ENCODE results near the gene TBL2.
A peak's percentile ranks its signal among the peaks of the same experiment; 100 is the strongest.
"Not testable (repeated sequence)": the region's sequence is repeated elsewhere in the genome, so short reads cannot be mapped to it uniquely, and the experiment has no call there.

Gene TBL2, protein sequence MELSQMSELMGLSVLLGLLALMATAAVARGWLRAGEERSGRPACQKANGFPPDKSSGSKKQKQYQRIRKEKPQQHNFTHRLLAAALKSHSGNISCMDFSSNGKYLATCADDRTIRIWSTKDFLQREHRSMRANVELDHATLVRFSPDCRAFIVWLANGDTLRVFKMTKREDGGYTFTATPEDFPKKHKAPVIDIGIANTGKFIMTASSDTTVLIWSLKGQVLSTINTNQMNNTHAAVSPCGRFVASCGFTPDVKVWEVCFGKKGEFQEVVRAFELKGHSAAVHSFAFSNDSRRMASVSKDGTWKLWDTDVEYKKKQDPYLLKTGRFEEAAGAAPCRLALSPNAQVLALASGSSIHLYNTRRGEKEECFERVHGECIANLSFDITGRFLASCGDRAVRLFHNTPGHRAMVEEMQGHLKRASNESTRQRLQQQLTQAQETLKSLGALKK

DNA sequence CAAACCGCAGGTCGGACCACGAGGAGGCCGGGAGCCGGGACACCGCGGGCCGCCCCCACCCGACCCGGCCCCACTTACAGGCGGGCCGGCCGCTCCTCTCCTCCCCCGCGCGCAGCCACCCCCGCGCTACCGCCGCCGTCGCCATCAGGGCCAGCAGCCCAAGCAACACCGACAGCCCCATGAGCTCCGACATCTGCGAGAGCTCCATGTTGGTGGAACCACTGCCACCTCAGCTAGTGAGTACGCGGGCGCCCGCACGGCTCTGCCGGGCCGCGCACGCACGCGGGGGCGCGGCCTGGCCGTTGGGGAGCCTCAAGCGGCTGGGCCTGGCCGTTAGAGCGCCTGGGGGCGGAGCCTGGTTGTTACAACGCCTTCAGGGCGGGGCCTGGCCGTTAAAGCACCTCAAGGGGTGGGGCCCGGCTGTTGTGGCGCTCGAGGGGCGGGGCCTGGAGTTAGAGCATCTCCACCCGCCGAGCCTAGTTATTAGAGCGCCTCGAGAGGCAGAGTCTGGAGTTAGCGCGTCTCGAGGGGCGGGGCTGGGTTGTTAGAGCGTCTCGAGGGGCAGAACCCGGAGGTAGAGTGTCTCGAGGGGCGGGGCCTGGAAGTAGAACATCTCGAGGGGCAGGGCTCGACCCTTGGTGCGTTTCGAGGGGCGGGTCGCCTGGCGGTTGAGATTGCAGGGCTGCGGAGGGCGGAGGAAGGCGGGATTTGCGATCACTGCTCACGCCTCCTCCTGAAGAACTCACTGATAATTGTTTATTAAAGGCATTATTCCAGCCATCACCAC lies at the start of gene TBL2:
Gene TBL2 (minus strand): TSS at position 238 of the 787 bp plus-strand sequence. CDS start 30 bp downstream, at position 208.
- peak; percentile 96 to 98 (median 97) for DNase-seq (ENCODE audit: low read depth in 3 of 3)

DNA sequence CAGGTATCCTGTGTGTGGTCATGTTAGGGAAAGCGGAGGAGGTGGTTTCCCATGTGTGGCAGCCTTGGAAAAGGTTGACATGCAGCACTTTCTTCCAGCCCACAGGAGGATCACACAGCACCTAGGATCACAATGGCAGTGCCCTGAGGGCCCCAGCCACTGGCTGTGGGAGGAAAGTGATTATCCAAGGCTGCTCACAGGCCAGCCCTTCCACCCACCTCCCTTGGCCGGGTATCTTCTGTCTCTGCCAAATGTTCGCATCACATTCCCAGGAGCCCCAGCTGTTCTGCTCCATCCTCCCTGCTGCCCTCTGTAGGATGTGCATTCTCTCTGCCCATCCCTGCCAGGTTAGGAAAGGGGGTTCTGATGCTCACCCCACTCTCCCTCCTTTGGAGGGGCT lies 48.4 kb upstream of the TBL2 start:
- DNase-seq (ENCODE audit: low read depth in 3 of 3): no peak

DNA sequence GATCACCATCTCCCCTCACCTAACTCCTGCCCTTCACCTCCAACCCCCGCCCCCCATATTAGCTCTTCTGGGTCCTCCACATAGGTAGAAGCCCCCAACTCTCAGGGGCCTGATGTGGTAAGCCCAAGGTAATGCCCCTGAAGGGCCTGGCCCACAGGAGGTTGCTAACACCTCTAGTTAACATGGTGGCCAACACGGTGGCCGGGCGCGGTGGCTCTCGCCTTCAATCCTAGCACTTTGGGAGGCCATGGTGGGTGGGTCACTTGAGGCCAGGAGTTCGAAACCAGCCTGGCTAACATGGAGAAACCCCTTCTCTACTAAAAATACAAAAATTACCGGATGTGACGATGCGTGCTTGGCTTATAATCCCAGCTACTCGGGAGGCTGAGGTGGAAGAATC lies 46.9 kb upstream of the TBL2 start:
- no peak for DNase-seq (ENCODE audit: low read depth in 3 of 3)

DNA sequence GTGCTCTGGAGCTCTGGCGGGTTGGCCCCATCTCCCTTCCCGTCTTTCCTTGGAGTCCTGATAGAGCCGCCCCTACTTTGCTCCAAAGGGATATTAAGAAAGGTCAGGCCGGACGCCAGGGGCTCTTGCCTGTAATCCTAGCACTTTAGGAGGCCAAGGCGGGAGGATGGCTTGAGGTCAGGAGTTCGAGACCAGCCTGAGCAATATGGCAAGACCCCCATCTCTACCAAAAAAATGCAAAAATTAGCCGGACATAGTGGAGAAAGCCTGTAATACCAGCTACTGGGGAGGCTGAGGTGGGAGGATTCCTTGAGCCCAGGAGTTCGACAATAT lies 46.3 kb upstream of the TBL2 start:
- DNase-seq (ENCODE audit: low read depth in 3 of 3): no peak

DNA sequence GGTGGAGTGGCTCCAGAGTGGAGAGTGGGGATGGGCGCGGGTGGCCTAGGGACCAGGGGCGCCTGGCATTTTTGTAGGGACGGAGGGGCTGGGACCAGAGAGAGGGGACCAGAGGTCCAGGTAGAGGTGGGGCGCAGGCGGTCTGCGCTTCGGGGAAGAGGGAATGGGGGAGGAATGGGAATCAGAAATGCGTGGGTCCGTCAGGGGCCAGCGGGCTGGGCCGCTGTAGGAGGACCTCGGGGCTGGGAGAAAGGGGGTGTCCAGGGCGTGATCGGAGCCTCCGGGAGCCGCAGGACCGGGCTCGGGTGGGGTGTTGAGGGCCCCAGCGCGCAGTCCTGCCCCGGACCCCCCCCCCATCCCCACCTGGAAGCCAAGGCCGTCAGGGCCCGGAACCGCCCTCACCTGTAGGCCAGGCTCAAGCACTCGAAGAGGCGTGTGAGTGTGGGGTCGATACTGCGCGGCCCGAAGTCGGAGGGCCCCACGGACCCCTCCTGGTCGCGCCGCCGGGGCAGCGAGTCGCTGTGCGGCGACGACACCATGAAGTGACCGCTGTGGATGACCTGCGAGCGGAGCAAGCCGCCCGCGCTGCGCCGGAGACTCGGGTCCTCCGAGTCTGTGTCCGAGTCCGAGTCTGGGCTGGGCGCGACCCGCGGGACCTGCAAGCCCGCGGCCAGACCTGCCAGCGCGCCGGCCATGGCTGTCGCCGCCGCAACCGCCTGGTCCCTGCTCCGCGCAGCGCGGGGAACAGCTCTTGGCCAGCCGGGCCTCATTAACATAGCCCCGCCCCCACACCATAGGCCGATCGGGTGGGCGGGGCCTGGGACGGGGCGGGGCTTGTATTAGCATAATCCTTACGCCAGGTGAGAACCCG lies 45.7 kb upstream of the TBL2 start, which contains the start of gene MLXIPL:
Gene MLXIPL (minus strand): TSS at position 725 of the 871 bp plus-strand sequence. CDS start 30 bp downstream, at position 695.
- peak; percentile 14 to 37 (median 33) for DNase-seq (ENCODE audit: low read depth in 3 of 3)

DNA sequence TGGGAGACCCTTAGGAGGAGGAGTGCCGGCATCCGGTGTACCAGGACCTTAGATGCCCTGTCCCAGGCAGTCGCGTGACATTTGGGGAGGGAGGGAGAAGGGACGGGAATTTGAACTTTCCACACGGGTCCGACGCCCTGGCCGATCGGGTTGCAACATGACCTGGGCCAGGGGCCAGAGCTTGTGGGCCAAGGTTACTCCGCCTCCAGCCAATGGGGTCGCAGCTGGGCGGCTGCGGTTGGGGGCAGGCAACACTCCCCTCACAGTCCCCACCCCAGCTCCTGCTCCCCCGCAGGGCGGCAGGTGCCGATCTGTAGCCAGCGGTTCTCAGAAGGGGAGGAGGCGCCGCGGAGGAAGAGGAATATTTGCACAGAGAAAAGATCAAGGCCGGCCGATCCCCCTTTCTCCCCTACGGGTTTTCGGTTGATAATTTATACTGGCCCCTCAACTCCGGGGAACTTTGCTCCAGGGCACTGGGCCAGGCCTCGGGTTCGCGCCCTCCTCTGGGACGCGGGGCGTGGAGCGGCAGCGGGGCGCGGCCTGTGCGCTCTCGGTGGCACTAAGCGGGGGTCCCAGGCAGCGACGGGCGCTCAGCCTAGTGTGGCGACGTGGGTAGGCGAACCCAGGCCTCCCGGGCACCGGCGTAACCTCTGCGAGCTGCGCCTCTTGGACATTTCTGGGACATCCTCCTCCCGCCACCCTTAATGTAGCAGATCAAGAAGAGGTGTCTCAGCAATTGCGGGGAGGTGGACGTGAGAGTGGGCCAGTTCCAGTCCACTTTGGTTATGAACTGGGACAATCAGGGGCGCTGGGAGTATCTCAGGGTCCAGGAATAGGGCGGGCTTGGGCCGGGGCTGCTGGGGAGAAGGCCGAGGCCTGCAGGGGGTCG lies 44.8 kb upstream of the TBL2 start:
- no peak for DNase-seq (ENCODE audit: low read depth in 3 of 3)

DNA sequence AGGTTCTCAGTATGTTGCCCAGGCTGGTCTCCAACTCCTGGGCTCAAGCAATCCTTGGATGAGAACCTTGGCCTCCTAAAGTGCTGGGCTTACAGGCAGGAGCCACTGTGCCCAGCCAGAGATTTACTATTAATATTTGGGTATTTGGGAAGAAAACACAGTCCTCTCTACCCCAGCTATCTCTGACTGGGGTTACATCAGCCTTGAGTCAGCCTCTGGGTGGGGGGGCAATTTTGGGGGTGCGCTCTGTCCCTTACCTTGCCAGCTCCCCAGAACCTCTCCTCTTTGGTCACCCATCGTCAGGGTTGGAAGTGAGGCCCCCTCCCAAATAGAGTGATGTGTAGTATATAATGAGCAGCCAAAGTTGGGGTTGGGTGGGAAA lies 44.1 kb upstream of the TBL2 start:
- DNase-seq (ENCODE audit: low read depth in 3 of 3): no peak

DNA sequence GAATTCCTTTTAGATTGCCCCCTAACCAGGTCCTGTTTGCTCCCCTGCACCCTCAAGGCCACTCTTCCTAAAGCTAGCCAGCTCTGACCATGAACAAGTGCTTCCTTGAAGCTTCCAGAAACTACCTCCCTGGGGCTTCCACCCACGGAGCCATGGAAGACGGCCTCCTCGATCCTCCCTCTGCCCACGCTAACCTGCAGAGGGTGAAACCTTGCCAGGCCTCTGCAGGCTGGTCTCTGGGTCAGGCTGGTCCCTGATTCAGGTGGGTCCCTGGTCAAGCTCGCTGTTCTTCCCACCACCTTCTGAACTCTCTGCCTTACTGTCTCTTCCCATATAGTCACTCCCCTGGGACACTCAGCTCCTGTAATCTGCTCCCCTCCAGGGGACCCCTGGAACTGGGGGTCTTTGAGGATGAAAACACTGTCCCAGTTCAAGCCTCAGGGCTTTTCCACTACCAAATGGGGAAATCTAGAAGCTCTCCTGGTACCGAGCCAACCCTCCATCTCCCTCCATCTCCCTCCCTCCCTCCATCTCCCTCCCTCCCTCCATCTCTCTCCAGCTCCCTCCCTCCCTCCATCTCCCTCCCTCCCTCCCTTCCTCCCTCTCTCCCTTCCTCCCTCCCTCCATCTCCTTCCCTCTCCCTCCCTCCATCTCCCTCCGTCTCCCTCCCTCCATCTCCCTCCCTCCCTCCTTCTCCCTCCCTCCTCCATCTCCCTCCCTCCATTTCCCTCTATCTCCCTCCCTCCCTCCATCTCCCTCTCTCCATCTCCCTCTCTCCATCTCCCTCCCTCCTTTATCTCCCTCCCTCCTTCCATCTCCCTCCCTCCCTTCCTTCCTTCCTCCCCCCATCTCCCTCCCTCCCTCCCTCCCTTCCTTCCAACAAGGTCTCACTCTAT lies 43.0 kb upstream of the TBL2 start:
- DNase-seq (ENCODE audit: low read depth in 3 of 3): no peak

DNA sequence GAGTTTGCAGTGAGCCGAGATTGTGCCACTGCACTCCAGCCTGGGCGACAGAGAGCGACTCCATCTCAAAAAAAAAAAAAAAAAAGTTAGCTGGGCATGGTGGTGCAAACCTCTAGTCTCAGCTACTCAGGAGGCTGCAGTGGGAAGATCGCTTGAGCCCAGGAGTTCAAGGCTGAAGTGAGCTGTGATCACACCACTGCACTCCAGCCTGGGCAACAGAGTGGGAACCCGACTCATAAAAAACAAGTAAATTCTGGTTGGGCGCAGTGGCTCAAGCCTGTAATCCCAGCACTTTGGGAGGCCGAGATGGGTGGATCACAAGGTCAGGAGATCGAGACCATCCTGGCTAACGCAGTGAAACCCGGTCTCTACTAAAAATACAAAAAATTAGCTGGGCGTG lies 41.0 kb upstream of the TBL2 start:
- not testable (repeated sequence) for DNase-seq (ENCODE audit: low read depth in 3 of 3)

DNA sequence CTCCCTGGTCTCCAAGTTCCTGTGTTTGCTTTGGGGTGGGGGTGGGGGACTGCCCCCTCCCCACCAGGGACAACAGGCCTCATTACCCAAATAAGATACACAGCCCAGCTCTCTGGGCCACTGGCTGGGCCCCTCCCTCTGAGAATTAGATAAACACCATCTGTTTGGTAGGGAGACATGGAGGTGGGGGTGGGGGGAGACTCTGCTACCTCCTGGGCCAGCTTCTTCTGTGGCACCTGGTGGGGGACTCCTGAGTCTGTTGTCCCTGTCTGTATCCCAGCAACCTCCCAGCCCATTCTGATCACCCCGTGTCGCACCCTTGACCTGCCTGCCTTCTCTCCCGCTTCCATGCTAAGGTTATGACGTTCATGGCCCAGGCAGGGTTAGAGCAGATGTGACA lies 40.2 kb upstream of the TBL2 start:
- no peak for DNase-seq (ENCODE audit: low read depth in 3 of 3)

DNA sequence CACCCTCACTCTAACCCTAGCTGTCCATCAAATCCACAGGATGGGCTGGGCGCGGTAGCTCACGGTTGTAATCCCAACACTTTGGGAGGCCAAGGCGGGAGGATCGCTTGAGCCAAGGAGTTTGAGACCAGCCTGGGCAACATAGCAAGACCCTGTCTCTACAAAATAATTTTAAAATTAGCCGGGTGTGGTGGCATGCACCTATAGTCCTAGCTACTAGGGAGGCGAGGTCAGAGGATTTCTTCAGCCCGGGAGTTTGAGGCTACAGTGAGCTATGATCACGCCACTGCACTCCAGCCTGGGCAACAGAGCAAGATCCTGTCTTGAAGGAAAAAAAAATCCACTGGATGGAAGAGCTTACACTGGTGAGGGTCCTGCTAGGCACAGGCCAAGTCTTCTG lies 39.1 kb upstream of the TBL2 start:
- not testable (repeated sequence) for DNase-seq (ENCODE audit: low read depth in 3 of 3)

DNA sequence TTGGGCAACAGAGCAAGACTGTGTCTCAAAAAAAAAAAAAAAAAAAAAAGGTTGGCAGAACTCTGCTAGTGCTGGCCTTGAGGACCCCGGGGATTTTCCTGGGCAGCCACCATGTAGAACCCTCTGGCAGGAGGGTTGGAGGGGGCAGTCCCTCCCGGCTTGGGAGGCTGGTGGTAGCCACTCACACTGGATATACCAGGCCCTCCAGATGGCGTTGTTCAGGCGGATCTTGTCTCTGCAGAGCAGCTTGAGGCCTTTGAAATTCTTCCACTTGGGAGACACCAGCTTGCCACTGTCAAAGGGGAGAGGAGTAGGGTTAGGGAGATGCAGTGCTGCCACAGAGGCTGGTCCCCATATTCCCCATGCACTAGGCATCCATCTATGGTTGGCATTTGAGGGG lies 37.5 kb upstream of the TBL2 start:
- no peak for DNase-seq (ENCODE audit: low read depth in 3 of 3)

DNA sequence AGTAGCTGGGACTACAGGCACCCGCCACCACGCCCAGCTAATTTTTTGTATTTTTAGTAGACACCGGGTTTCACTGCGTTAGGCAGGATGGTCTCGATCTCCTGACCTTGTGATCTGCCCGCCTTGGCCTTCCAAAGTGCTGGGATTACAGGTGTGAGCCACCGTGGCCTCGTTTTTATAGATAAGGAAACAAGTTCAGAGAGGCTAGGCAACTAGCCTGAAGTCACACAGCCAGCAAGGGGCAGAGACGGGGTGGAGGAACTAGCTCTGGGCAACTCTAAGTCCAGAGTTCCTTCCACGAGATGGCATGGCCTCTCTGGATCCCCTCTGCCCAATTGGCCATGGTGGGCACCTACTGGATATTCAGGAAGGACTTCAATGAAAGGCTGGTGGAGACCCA lies 36.6 kb upstream of the TBL2 start:
- DNase-seq (ENCODE audit: low read depth in 3 of 3): not testable (repeated sequence)

DNA sequence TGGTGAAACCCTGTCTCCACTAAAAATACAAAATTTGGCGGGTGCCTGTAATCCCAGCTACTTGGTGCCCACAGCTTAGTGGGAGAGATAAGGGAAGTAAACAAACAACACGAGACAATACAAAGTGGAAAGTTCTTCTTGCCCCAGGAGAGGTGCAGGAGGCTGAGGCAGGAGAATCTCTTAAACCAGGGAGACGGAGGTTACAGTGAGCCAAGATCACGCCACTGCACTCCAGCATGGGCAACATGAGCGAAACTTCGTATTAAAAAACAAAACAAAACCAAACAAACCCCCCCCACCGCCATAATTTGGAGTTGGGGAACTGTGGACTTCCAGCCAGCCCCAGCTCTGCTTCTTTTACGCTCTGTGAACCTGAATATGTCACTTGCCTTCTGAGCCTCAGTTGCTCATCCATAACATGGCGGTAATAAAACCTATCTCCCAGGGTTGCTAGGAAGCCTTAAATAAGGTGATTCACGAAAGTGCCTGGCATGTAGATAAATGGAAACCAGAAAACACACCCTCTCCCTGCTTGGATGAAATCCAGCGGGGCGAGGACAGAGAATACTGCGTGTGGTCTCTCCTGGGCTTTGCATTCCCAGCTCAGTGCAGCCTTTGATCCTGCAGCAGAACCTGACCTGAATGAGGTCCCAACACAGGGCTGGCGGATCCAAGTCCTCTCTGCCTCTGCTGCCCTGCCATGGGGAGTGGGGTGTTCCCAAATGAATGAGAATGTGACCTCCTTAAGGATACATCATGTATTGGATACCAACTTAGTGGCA lies 35.8 kb upstream of the TBL2 start:
- DNase-seq (ENCODE audit: low read depth in 3 of 3): no peak

DNA sequence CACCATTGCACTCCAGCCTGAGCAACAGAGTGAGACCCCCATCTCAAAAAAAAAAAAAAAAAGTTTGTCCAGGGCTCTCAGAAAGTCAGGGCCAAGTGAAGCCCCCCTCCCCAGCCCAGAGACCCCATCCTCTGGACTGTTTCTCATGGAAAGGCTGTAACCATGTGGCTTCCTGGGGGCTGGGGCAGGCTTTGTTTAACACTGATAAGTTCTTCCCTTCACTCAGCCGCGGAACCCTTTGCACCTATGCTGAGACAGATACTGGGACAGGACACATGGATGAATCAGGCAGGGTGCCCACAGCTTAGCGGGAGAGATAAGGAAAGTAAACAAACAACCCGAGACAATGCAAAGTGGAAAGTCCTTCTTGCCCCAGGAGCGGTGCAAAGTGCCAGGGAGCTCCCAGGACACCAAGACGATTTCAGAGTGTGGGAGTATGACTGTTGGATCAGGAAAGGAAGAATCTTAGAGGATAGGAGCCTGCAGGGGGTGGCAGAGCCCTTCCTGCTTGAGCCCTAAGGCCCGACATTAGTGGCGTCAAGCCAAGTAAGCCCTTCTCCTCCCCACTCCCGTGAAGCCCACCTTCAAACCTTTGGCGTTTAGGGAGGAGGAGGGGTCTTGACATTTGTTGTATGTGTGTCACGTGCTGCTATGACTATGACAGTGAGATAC lies 34.4 kb upstream of the TBL2 start:
- no peak for DNase-seq (ENCODE audit: low read depth in 3 of 3)

DNA sequence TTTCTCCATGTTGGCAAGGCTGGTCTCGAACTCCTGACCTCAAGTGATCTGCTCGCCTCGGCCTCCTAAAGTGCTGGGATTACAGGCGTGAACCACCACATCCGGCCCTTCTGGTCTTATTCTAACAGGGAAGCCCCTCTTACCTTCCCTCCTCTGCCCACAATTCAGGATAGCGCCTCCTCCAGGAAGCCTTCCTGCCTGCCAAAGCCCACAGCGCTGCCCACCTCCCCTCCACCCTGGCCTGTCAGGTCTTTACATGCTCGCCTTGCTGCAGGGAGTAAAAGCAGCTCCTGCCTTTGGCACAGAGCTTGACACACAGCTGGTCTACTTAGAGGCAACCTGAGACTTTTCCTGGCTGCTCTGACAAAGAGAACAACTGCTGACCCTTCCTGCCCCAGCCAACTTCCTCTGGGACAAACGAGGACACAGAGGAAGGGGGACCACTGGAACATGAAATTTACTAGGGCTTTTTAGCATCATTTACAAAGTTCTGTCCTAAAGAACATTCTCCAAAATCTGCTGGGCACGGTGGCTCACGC lies 32.7 kb upstream of the TBL2 start:
- DNase-seq (ENCODE audit: low read depth in 3 of 3): no peak

DNA sequence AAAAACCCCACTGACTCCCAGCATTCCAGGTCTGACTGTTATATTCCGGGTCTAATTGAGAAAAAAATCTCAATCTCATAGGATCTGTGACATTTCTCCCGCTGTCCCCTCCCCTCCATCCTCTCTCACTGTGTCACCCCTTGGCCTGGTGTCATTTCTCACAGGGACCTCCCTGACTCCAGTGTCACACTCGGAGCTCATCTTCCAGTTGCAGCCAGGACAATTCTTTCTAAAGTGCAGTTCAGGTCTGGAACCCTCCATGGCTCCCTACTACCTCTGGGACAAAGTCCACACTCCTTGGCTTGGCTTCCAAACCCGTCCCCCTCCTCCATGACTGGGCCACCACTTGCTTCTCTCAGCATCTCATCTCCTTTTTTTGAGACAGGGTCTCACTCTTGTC lies 31.7 kb upstream of the TBL2 start:
- no peak for DNase-seq (ENCODE audit: low read depth in 3 of 3)

DNA sequence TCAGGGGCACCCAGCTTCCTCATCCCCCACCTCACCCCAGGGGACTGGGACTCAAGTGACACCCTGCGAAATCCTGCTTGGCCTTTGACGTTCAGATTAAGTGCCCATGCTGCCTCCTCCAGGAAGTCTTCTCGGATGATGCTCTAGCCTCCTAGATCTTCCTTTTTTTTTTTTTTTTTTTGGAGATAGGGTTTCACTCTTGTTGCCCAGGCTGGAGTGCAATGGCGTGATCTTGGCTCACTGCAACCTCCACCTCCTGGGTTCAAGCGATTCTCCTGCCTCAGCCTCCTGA lies 29.3 kb upstream of the TBL2 start:
- not testable (repeated sequence) for DNase-seq (ENCODE audit: low read depth in 3 of 3)

Data from stimulated activated CD4-positive, alpha-beta T cell treated with anti-CD3 and anti-CD28 coated beads, TNF-alpha, amount 100 ng/mL, for 4 hours (primary cell).